ENCODE measurements around the gene MAP1LC3B.

MAP1LC3B gene

DNA sequence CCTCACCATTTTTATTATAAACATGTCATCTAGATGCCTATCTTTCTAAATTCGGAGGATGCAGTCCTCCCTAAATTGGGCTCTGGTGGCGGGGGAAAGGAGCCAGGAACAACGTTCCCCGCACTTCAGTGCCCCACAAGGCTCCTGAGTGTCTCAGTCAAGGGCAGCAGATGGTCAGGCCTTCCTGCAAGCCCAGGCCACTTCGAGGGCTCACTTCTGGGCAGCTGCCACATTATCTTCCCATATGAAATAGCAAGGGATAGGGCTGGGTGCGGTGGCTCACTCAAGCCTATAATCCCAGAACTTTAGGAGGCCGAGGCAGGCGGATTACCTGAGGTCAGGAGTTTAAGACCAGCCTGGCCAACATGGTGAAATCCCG is 40.8 kb upstream of the MAP1LC3B start:
- no peak overlapping the region for H3K4me3 ChIP-seq (ENCODE audit: low read depth, low read length)
- DNase-seq (ENCODE audit: low read depth): no peak
- TF ChIP-seq CTCF (IDR thresholded peaks at IDR 0.05; ENCODE audit: insufficient read depth, low read depth, low read length, missing control alignments): no peak

- no peak for DNase-seq (ENCODE audit: low read depth)
- H3K4me3 ChIP-seq (ENCODE audit: low read depth, low read length): no peak overlapping the region
- TF ChIP-seq CTCF (IDR thresholded peaks at IDR 0.05; ENCODE audit: insufficient read depth, low read depth, low read length, missing control alignments): no peak
These were observed 39.3 kb upstream of the MAP1LC3B start for GRCh38 chr16:87352818-87353217.

- H3K4me3 ChIP-seq (ENCODE audit: low read depth, low read length): no peak overlapping the region
- no peak for TF ChIP-seq CTCF (IDR thresholded peaks at IDR 0.05; ENCODE audit: insufficient read depth, low read depth, low read length, missing control alignments)
- no peak for DNase-seq (ENCODE audit: low read depth)
These were observed 38.5 kb upstream of the MAP1LC3B start for GRCh38 chr16:87353613-87354012.

GRCh38 chr16:87356491-87356853 is 35.7 kb upstream of the MAP1LC3B start:
- H3K4me3 ChIP-seq (ENCODE audit: low read depth, low read length): no peak overlapping the region
- no peak for TF ChIP-seq CTCF (IDR thresholded peaks at IDR 0.05; ENCODE audit: insufficient read depth, low read depth, low read length, missing control alignments)
- DNase-seq (ENCODE audit: low read depth): no peak

GRCh38 chr16:87358250-87358649 is 33.9 kb upstream of the MAP1LC3B start:
- no peak overlapping the region for H3K4me3 ChIP-seq (ENCODE audit: low read depth, low read length)
- no peak for TF ChIP-seq CTCF (IDR thresholded peaks at IDR 0.05; ENCODE audit: insufficient read depth, low read depth, low read length, missing control alignments)
- no peak for DNase-seq (ENCODE audit: low read depth)

DNA sequence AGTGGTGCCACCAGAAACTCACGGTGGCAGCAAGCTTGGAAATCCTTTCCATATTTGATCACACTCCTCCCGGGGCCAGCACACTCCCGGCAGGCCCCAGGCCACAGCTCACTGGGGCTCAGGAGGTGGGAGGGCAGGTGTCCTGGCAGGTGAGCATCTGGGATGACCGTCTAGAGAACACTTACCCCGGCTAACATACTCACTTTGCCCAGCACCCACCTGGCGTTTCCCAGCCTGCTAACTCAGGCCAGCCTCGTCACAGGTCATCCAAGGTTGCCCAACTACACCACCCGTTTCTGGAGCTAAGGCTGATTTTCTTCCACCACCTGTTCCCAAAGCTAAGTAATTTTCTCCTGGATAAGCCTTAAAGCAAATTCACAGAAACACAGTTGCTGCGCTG is 33.4 kb upstream of the MAP1LC3B start:
- H3K4me3 ChIP-seq (ENCODE audit: low read depth, low read length): no peak overlapping the region
- DNase-seq (ENCODE audit: low read depth): no peak
- no peak for TF ChIP-seq CTCF (IDR thresholded peaks at IDR 0.05; ENCODE audit: insufficient read depth, low read depth, low read length, missing control alignments)

- H3K4me3 ChIP-seq (ENCODE audit: low read depth, low read length): no peak overlapping the region
- no peak for DNase-seq (ENCODE audit: low read depth)
- no peak for TF ChIP-seq CTCF (IDR thresholded peaks at IDR 0.05; ENCODE audit: insufficient read depth, low read depth, low read length, missing control alignments)
These were observed 33.0 kb upstream of the MAP1LC3B start for GRCh38 chr16:87359121-87359520.
